Measurements from ENCODE around the gene EFCAB12. TPM values are rescaled to one million over a fixed set of nuclear protein-coding genes. Genes with fewer than 3 reads are reported as not detected.

EFCAB12 gene
- total and polyA plus RNA-seq, 2 of the 8 experiments (the other 6 are each of a cell fraction or from before 2014, with no cell fraction given) = 0.60 to 0.99 TPM

GRCh38 chr3:129360171-129360611, 68.2 kb downstream of the EFCAB12 start (continued):
- TF ChIP-seq CTCF (IDR thresholded peaks at IDR 0.05; ENCODE audit: control extremely low read depth in 1 of 3, insufficient read depth in 1 of 3, low read depth in 1 of 3, low read length in 3 of 3) = no peak
- TF ChIP-seq USF2 (IDR thresholded peaks at IDR 0.05; ENCODE audit: low read length) = no peak
- no peak for TF ChIP-seq YY1 (IDR thresholded peaks at IDR 0.05; ENCODE audit: low read depth, low read length)
- no peak for TF ChIP-seq FOSL1 (IDR thresholded peaks at IDR 0.05; ENCODE audit: insufficient read depth, low read depth, low read length)

All from H1 (cell line).